Measurements from ENCODE around the gene HMGN3. TPM values are rescaled to one million over a fixed set of nuclear protein-coding genes. Genes with fewer than 3 reads are reported as not detected.

Gene HMGN3
- total RNA-seq, 1 donor from 2014 or later, result 72.7 TPM

- no peak for DNase-seq (ENCODE audit: low read depth, low spot score)
These were observed 47.9 kb downstream of the HMGN3 start for GRCh38 chr6:79186564-79186963.

DNA sequence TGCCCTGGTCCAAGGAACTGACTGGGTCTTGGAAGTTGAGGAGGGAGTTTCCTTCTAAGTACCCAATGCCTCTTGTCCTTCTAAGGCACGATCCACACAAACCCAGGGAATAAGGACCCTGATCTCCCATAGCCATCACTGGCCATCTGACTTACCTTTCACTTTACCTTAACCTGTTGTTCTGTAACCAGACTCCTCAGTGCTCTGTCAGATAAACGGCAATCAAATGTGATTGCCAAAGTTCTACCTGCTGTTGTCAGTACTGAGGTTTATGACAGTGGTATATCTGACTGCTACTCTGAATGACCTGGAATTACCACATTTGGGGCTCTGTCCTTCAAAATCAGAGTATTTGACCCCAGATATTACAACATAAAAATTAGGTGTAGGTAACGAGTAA, 49.8 kb downstream of the HMGN3 start:
- no peak for DNase-seq (ENCODE audit: low read depth, low spot score)

- DNase-seq (ENCODE audit: low read depth, low spot score), result no peak
These were observed 50.4 kb downstream of the HMGN3 start for GRCh38 chr6:79184086-79184485.

DNA sequence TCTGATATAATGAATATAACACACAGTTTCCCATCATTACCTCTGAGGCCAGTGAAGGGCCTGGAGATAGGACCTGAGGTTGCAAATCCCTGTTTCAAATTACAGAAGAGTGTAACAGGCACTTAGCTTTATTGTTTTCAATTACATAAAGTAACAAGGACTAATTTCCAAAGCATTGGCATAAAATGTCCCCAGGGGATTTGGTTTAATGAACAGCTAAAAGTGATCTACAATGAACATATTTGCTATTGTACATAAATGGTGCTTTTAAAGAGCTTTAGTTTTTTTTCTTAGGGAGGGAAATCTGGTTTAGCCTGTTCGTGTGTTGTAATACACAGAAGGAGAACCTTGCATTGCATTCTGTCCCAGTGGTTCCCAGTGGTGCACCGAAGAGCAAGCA, 54.4 kb downstream of the HMGN3 start:
- DNase-seq (ENCODE audit: low read depth, low spot score), result no peak

- DNase-seq (ENCODE audit: low read depth, low spot score), result no peak
These were observed 61.1 kb downstream of the HMGN3 start for GRCh38 chr6:79173378-79173777.

DNA sequence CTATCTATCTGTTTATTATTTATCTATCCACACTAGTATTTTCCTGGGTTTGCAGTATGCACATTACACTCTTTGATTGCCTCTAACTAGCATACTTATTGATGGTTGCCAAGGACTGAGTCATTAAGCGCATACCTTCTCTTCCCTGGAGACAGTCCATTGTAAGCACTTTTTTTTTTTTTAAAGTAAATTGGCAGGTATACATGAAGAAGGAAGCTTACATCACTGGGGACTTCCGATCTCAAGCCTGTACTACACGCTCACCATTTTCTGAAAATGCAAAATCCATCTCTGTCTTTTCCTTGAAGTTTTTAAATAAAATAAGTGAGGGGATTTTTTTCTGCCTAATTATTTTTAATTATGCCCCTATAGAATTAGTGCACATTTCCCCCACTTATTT, 63.5 kb downstream of the HMGN3 start:
- peak; percentile 52 for DNase-seq (ENCODE audit: low read depth, low spot score)

DNA sequence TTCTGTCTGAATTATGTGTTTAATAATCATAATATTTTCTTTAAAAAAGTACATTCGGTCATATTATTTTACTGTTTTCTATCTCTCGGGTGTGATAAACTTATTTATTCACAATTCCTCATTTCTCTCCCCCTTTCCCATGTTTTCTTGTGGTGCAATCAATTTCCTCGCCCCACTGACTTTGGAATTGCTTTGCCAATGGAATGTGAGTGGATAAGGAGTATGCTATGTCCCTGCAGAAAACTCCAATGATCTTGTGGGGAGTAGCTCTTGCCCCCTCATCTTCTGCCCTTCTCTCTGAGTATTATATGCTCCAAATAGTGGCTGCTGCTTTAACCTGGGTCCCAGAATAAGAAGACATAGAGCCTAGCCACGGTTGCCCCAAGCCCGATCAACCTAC, 64.1 kb downstream of the HMGN3 start:
- DNase-seq (ENCODE audit: low read depth, low spot score), result no peak

- no peak for DNase-seq (ENCODE audit: low read depth, low spot score)
These were observed 65.8 kb downstream of the HMGN3 start for GRCh38 chr6:79168695-79168980.

- no peak for DNase-seq (ENCODE audit: low read depth, low spot score)
These were observed 66.4 kb downstream of the HMGN3 start for GRCh38 chr6:79167931-79168694.

GRCh38 chr6:79159846-79160245, 74.6 kb downstream of the HMGN3 start:
- no peak for DNase-seq (ENCODE audit: low read depth, low spot score)

DNA sequence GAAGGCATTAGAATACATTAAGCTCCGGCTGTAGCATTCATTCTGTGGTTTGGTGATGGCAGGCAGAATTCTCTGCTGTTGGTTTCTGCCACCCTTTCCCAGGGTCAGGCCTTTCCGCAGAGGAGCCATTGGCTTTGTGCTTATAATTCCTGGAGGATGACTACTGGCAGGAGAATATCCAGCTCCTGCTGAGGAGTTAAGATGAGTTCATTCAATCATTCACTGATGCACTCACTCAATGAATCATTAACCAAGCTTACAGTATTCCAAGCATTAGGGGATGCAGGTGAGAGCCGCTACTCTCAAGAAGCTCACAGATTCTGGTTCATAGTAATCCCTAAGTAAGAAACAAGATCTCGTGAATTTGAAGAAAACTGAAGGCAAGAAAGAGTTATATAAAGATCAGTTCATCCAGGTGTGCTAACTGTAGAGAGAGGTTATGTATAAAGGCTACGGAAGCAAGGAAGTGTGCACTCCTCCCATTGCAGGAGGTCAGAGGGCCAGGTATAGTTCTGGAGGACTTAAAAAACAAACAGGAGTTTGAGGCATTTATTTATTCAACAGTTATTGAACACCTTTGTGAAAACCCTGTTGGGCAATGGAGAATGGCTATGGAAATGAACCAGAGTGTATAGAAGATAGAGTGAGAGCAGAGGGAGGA, 75.5 kb downstream of the HMGN3 start:
- DNase-seq (ENCODE audit: low read depth, low spot score), result no peak

GRCh38 chr6:79157961-79158644, 76.4 kb downstream of the HMGN3 start:
- DNase-seq (ENCODE audit: low read depth, low spot score), result no peak

- DNase-seq (ENCODE audit: low read depth, low spot score), result no peak
These were observed 82.2 kb downstream of the HMGN3 start for GRCh38 chr6:79152269-79152737.

Other genes with a start within 250 kb of the HMGN3 start
- gene PHIP, start 156.4 kb downstream of the HMGN3 start, total RNA-seq, result 19.0 and 31.9 TPM in 2 replicates